K562 (cell line): ENCODE results near the gene S100A3. TPM values are rescaled to one million over a fixed set of nuclear protein-coding genes. Genes with fewer than 3 reads are reported as not detected.
A peak's percentile ranks its signal among the peaks of the same experiment; 100 is the strongest.

Experiments
- CREM ChIP-seq: IDR thresholded peaks from 2 replicates; pipeline ENCODE4 v1.6.1; 2014; ENCODE audit warnings: antibody characterized with exemption, low read depth
- HNRNPL ChIP-seq: fragments of 200-400 bp; formaldehyde crosslinking; IDR thresholded peaks from 2 replicates; pipeline ENCODE4 v1.6.1; 2017; ENCODE audit warnings: low read depth, mild to moderate bottlenecking, low read length
- MAZ ChIP-seq, 2 experiments: fragments of 450-650 bp in 1 of 2; sonication (generic) in 1 of 2; formaldehyde crosslinking; IDR thresholded peaks in 1 of 2; conservative IDR thresholded peaks in 1 of 2; 2 replicates each; pipeline versions ENCODE4 v1.4.0 to v1.5.0; 2020; ENCODE audit warnings: mild to moderate bottlenecking in 1 of 2, missing genetic modification reagents in 1 of 2
- MEIS2 ChIP-seq: fragments of 450-650 bp; IDR thresholded peaks from 2 replicates; pipeline ENCODE4 v1.6.1; 2014; ENCODE audit warnings: mild to moderate bottlenecking; ENCODE audit not compliant: partially characterized antibody
- NBN ChIP-seq: fragments of 450-650 bp; IDR thresholded peaks from 2 replicates; pipeline ENCODE4 v1.6.1; 2016; ENCODE audit warnings: low read depth, mild to moderate bottlenecking
- SIRT6 ChIP-seq: IDR thresholded peaks from one replicate; pipeline ENCODE4 v1.6.1; 2012; ENCODE audit warnings: low read depth, mild to moderate bottlenecking, control low read depth, inconsistent platforms, low read length, moderate library complexity
- SMARCB1 ChIP-seq: IDR thresholded peaks from 2 replicates; pipeline ENCODE4 v1.6.1; 2011; ENCODE audit warnings: improper control_type of control experiment, low read depth; ENCODE audit not compliant: insufficient read length
- SOX6 ChIP-seq: fragments of 450-650 bp; IDR thresholded peaks from 2 replicates; pipeline ENCODE4 v1.6.1; 2014; ENCODE audit warnings: mild to moderate bottlenecking
- SP1 ChIP-seq: sonication (generic); formaldehyde crosslinking; IDR thresholded peaks from 2 replicates; pipeline ENCODE4 v1.8.1; 2022; ENCODE audit warnings: mild to moderate bottlenecking, missing genetic modification reagents
- U2AF1 ChIP-seq: fragments of 200-400 bp; formaldehyde crosslinking; optimal IDR thresholded peaks from 2 replicates; pipeline ENCODE3; 2017; ENCODE audit warnings: mild to moderate bottlenecking, low read depth, low read length, moderate library complexity
- XRCC5 ChIP-seq: fragments of 200-400 bp; formaldehyde crosslinking; IDR thresholded peaks from 2 replicates; pipeline ENCODE4 v1.6.1; 2017; ENCODE audit warnings: low read depth, mild to moderate bottlenecking, low read length
- ZFX ChIP-seq: sonication (generic); formaldehyde crosslinking; IDR thresholded peaks from 2 replicates; pipeline ENCODE4 v1.8.0; 2022; ENCODE audit warnings: mild to moderate bottlenecking, missing genetic modification reagents, moderate library complexity
- ZNF274 ChIP-seq: IDR thresholded peaks from 2 replicates; pipeline ENCODE4 v1.6.1; 2011; ENCODE audit warnings: low read depth, mild to moderate bottlenecking, low read length, moderate library complexity, borderline replicate concordance
- polyA plus RNA-seq, 8 experiments: library from polyadenylated mRNA; depleted of rRNA in 4 of 8; stranded (reverse) in 5 of 8; unstranded in 3 of 8; fragments of >200 nt; fragmentation: Nextera tagmentation in 2 of 8; fragmentation: Illumina TruSeq in 1 of 8; extraction: Ambion mirVana in 2 of 8; extraction: Trizol in 1 of 8; gene quantifications; 2 replicates each; pipeline versions ENCODE4 v1.2.1 to v1.2.3, GENCODE V29; 2011 to 2014; ENCODE audit warnings: inconsistent platforms in 1 of 8, missing spikeins in 1 of 8
- total RNA-seq, 7 experiments: library from RNA; depleted of rRNA in 6 of 7; stranded (reverse); fragments of >200 nt in 6 of 7; fragmentation: Illumina TruSeq in 2 of 7; extraction: Trizol in 2 of 7; gene quantifications; 2 replicates each; pipeline versions ENCODE4 v1.2.1 to v1.2.3, GENCODE V29; 2011 to 2021; ENCODE audit warnings: low replicate concordance in 1 of 7
- TF ChIP-seq, protein P1 (sequence below): sonication (generic); formaldehyde crosslinking; IDR thresholded peaks from 2 replicates; pipeline ENCODE4 v1.8.0; 2023; ENCODE audit warnings: mild to moderate bottlenecking, missing genetic modification reagents
- TF ChIP-seq, protein P2 (sequence below): fragments of 450-650 bp; IDR thresholded peaks from 2 replicates; pipeline ENCODE4 v1.7.1; 2018; ENCODE audit warnings: mild to moderate bottlenecking, low read depth; ENCODE audit not compliant: partially characterized antibody

S100A3 gene
- total and polyA plus RNA-seq, 9 of the 15 experiments (the other 6 are each of a cell fraction or from before 2014, with no cell fraction given), result 0.08 to 1.7 (median 0.18) TPM; not detected in 4

- TF ChIP-seq MAZ (CRISPR knock-in tag; conservative IDR thresholded peaks at IDR 0.05 in 1 of 2, IDR thresholded peaks at IDR 0.05 in 1 of 2), result peak in 1 of 2 experiments; percentile 81; a peak in 3 of 4 replicates
- 0 out of 2 replicates have a peak, but pooled peaks have one; percentile 36 for TF ChIP-seq NBN
- TF ChIP-seq, protein P1, sequence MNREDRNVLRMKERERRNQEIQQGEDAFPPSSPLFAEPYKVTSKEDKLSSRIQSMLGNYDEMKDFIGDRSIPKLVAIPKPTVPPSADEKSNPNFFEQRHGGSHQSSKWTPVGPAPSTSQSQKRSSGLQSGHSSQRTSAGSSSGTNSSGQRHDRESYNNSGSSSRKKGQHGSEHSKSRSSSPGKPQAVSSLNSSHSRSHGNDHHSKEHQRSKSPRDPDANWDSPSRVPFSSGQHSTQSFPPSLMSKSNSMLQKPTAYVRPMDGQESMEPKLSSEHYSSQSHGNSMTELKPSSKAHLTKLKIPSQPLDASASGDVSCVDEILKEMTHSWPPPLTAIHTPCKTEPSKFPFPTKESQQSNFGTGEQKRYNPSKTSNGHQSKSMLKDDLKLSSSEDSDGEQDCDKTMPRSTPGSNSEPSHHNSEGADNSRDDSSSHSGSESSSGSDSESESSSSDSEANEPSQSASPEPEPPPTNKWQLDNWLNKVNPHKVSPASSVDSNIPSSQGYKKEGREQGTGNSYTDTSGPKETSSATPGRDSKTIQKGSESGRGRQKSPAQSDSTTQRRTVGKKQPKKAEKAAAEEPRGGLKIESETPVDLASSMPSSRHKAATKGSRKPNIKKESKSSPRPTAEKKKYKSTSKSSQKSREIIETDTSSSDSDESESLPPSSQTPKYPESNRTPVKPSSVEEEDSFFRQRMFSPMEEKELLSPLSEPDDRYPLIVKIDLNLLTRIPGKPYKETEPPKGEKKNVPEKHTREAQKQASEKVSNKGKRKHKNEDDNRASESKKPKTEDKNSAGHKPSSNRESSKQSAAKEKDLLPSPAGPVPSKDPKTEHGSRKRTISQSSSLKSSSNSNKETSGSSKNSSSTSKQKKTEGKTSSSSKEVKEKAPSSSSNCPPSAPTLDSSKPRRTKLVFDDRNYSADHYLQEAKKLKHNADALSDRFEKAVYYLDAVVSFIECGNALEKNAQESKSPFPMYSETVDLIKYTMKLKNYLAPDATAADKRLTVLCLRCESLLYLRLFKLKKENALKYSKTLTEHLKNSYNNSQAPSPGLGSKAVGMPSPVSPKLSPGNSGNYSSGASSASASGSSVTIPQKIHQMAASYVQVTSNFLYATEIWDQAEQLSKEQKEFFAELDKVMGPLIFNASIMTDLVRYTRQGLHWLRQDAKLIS (CRISPR knock-in tag), result no peak
- TF ChIP-seq XRCC5, result peak; percentile 79; the same call in 1 of the 2 replicates
- TF ChIP-seq SIRT6, result no peak
- TF ChIP-seq SMARCB1, result no peak
- TF ChIP-seq SP1 (CRISPR knock-in tag), result no peak
- no peak for TF ChIP-seq U2AF1
- no peak for TF ChIP-seq ZNF274
- TF ChIP-seq, protein P2, sequence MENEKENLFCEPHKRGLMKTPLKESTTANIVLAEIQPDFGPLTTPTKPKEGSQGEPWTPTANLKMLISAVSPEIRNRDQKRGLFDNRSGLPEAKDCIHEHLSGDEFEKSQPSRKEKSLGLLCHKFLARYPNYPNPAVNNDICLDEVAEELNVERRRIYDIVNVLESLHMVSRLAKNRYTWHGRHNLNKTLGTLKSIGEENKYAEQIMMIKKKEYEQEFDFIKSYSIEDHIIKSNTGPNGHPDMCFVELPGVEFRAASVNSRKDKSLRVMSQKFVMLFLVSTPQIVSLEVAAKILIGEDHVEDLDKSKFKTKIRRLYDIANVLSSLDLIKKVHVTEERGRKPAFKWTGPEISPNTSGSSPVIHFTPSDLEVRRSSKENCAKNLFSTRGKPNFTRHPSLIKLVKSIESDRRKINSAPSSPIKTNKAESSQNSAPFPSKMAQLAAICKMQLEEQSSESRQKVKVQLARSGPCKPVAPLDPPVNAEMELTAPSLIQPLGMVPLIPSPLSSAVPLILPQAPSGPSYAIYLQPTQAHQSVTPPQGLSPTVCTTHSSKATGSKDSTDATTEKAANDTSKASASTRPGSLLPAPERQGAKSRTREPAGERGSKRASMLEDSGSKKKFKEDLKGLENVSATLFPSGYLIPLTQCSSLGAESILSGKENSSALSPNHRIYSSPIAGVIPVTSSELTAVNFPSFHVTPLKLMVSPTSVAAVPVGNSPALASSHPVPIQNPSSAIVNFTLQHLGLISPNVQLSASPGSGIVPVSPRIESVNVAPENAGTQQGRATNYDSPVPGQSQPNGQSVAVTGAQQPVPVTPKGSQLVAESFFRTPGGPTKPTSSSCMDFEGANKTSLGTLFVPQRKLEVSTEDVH, result peak; percentile 35
- TF ChIP-seq CREM, result peak; percentile 49; the same call in 1 of the 2 replicates
- no peak for TF ChIP-seq HNRNPL
- peak; percentile 11 for TF ChIP-seq MEIS2
- TF ChIP-seq SOX6, result 0 out of 2 replicates have a peak, but pooled peaks have one; percentile 28
- peak; percentile 51 for TF ChIP-seq ZFX (CRISPR knock-in tag)
Observed at GRCh38 chr1:153532769-153533599, 16.1 kb downstream of the S100A3 start (continued).
